ENCODE results near the gene CXADR.

CXADR gene

GRCh38 chr21:17585875-17586450 lies 73.1 kb downstream of the CXADR start:
- DNase-seq (ENCODE audit: insufficient read length, low spot score) (no peak), FAIRE-seq (no peak)

- no peak for DNase-seq (ENCODE audit: insufficient read length, low spot score)
- FAIRE-seq: no peak
Observed at GRCh38 chr21:17590430-17590829, 77.6 kb downstream of the CXADR start.

GRCh38 chr21:17597680-17598079 lies 84.8 kb downstream of the CXADR start:
- FAIRE-seq (no peak), DNase-seq (ENCODE audit: insufficient read length, low spot score) (no peak)

- no peak for FAIRE-seq
- DNase-seq (ENCODE audit: insufficient read length, low spot score): no peak
Observed at GRCh38 chr21:17598437-17598836, 85.6 kb downstream of the CXADR start.

- FAIRE-seq (no peak), DNase-seq (ENCODE audit: insufficient read length, low spot score) (no peak)
Observed at GRCh38 chr21:17602874-17603273, 90.0 kb downstream of the CXADR start.

- FAIRE-seq: no peak
Observed at GRCh38 chr21:17607684-17608083, 94.8 kb downstream of the CXADR start.

GRCh38 chr21:17609681-17610080 lies 96.8 kb downstream of the CXADR start:
- DNase-seq (ENCODE audit: insufficient read length, low spot score) (no peak), FAIRE-seq (no peak)

More at GRCh38 chr21:17607684-17608083, 94.8 kb downstream of the CXADR start:
- DNase-seq (ENCODE audit: insufficient read length, low spot score): no peak

- FAIRE-seq (no peak), DNase-seq (ENCODE audit: insufficient read length, low spot score) (no peak)
Observed at GRCh38 chr21:17610911-17611310, 98.1 kb downstream of the CXADR start.

- FAIRE-seq (peak; percentile 94), DNase-seq (ENCODE audit: insufficient read length, low spot score) (peak; percentile 40)
Observed at GRCh38 chr21:17611414-17612022, 98.7 kb downstream of the CXADR start.

- FAIRE-seq: no peak
- DNase-seq (ENCODE audit: insufficient read length, low spot score): no peak
Observed at GRCh38 chr21:17612023-17612564, 99.3 kb downstream of the CXADR start.

- DNase-seq (ENCODE audit: insufficient read length, low spot score) (peak; percentile 81), FAIRE-seq (peak; percentile 79)
Observed at GRCh38 chr21:17612565-17613241, 99.9 kb downstream of the CXADR start, which contains the start of gene BTG3. Gene BTG3 (minus strand): TSS chr21:17612901. CDS start chr21:17609144, 3,757 bp downstream.

- FAIRE-seq: no peak
- no peak for DNase-seq (ENCODE audit: insufficient read length, low spot score)
Observed at GRCh38 chr21:17613242-17613676, 100.4 kb downstream of the CXADR start.

GRCh38 chr21:17616831-17617230 lies 104.0 kb downstream of the CXADR start:
- FAIRE-seq: no peak

GRCh38 chr21:17622018-17622417 lies 109.2 kb downstream of the CXADR start:
- no peak for FAIRE-seq

More at GRCh38 chr21:17616831-17617230, 104.0 kb downstream of the CXADR start:
- no peak for DNase-seq (ENCODE audit: insufficient read length, low spot score)

GRCh38 chr21:17631195-17631594 lies 118.4 kb downstream of the CXADR start:
- no peak for FAIRE-seq
- no peak for DNase-seq (ENCODE audit: insufficient read length, low spot score)

More at GRCh38 chr21:17622018-17622417, 109.2 kb downstream of the CXADR start:
- no peak for DNase-seq (ENCODE audit: insufficient read length, low spot score)

GRCh38 chr21:17636711-17637110 lies 123.9 kb downstream of the CXADR start:
- FAIRE-seq (no peak), DNase-seq (ENCODE audit: insufficient read length, low spot score) (no peak)

- no peak for FAIRE-seq
- DNase-seq (ENCODE audit: insufficient read length, low spot score): no peak
Observed at GRCh38 chr21:17640821-17641220, 128.0 kb downstream of the CXADR start.
